Esophagus muscularis mucosa (tissue), 4 donors: ENCODE measurements around the gene PLIN1.

Experiments used
- EP300 ChIP-seq: sonication (generic); formaldehyde crosslinking; IDR thresholded peaks from one replicate; pipeline ENCODE4 v1.6.1; 2017; ENCODE audit warnings: antibody characterized with exemption
- POLR2A ChIP-seq: fragments of 450-650 bp; IDR thresholded peaks from one replicate; pipeline ENCODE4 v1.6.1; 2017; ENCODE audit warnings: antibody characterized with exemption, moderate library complexity, mild to moderate bottlenecking, low read depth
- POLR2AphosphoS5 ChIP-seq, 2 donors: sonication (generic); formaldehyde crosslinking; IDR thresholded peaks; one replicate each; pipeline ENCODE4 v1.6.1; 2017; ENCODE audit warnings: antibody characterized with exemption in 2 of 2
- TF ChIP-seq, protein P1 (sequence below), 3 experiments: fragments of 200-600 bp in 2 of 3; fragments of 450-650 bp in 1 of 3; sonication (generic) in 2 of 3; IDR thresholded peaks; one replicate each; pipeline ENCODE4 v1.5.1; 2017 to 2019; ENCODE audit warnings: antibody characterized with exemption in 3 of 3, mild to moderate bottlenecking in 2 of 3, moderate library complexity in 1 of 3

- TF ChIP-seq EP300 = no peak
- TF ChIP-seq, protein P1, sequence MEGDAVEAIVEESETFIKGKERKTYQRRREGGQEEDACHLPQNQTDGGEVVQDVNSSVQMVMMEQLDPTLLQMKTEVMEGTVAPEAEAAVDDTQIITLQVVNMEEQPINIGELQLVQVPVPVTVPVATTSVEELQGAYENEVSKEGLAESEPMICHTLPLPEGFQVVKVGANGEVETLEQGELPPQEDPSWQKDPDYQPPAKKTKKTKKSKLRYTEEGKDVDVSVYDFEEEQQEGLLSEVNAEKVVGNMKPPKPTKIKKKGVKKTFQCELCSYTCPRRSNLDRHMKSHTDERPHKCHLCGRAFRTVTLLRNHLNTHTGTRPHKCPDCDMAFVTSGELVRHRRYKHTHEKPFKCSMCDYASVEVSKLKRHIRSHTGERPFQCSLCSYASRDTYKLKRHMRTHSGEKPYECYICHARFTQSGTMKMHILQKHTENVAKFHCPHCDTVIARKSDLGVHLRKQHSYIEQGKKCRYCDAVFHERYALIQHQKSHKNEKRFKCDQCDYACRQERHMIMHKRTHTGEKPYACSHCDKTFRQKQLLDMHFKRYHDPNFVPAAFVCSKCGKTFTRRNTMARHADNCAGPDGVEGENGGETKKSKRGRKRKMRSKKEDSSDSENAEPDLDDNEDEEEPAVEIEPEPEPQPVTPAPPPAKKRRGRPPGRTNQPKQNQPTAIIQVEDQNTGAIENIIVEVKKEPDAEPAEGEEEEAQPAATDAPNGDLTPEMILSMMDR (IDR thresholded peaks at IDR 0.05) = no peak
- no peak for TF ChIP-seq POLR2A
- no peak for TF ChIP-seq POLR2AphosphoS5 (IDR thresholded peaks at IDR 0.05)
Observed at GRCh38 chr15:89659295-89659694, 19.9 kb downstream of the PLIN1 start.
